Right kidney (tissue), 1 donor: ENCODE data around the gene CC2D1A.
"Not testable (repeated sequence)": the region's sequence is repeated elsewhere in the genome, so short reads cannot be mapped to it uniquely, and the experiment has no call there.

Experiments used
- DNase-seq: peaks from one replicate; pipeline ENCODE4 v3.0.0-alpha.2; 2016

CC2D1A gene

DNA sequence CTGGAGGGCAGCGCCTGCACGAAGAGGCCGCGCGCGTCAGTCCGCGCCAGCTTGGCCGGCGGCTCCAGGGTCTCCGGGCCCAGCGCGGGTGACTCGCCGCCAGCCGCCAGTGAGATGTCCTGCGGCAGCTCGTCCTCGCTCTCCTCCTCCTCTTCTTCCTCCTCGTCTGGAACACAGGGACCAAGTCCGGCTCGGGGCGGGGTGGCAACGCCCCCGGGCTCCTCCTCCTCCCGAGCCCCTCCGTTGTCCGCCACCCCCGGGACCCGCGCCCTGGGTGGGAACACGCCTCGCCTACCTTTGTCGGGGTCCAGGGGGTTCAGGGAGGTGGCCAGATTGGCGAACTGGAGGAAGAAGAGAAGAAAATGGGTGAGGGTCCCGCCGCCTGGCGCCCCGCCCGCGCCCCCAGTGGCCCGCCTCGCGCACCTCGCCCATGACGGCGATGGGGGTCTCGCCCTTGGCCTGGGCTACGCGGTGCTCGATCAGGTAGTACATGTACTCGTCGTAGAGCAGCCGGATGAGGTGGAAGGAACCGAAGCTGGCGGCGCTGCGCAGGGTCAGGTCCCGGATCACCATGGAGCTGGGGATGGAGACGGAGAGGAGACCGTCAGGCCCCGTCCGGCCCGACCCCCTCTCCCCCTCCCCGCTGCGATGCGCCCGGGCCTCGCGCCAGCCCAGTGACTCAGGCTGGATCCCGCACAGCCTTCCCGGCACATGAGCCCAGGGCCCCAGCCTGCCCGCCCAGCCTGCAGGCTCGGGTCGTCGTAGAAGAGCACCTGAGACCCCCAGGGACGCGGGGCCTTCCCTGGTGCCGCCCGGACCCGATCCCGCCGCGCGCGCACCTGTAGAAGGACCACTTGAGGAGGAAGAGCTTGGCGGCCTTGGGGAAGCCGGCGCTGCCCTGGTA is 57.0 kb downstream of the CC2D1A start:
- DNase-seq, result peak; percentile 52

DNA sequence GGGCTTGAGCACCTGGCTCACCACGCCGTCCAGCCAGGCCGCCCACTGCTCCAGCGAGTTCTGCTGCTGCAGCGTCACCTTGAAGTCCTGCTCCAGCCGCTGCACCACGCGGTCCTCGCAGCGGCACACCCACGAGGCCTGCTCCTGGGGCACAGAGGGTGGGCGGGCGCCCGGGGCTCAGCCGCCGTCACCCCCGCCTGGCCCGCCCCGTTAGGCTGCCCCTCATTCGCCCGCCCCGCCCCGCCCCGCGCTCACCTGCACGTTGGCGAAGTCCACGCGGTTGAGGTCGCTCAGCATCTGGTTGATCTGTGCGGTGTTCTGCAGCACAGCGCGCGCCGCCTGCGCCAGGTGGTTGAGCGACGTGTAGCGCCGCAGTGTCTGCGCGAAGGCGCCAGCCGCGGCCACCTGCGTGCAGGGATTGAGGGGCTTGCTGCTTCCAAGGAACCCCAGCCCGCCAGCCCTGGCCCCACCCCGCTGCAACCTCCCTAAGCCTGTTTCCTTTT is 57.7 kb downstream of the CC2D1A start:
- no peak for DNase-seq

DNA sequence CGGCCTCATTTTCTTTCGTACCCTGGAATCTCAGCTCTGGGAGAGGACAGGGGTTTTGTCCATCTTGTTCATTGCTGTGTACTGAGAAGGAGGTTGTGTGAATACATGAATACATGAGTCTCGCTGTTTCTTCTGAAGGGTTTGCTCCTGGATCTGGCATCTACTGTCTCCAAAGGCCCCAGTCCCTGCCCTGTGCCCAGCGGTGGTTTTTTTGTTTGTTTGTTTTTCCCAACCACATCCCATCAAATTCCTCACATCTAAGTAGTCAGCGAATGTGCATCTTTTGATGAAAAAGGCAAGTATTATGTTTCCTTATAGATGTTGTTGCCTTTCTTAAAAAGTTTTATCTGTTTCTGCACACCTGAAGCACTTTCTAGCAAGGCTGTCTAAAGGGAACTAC is 58.8 kb downstream of the CC2D1A start:
- DNase-seq, result no peak

DNA sequence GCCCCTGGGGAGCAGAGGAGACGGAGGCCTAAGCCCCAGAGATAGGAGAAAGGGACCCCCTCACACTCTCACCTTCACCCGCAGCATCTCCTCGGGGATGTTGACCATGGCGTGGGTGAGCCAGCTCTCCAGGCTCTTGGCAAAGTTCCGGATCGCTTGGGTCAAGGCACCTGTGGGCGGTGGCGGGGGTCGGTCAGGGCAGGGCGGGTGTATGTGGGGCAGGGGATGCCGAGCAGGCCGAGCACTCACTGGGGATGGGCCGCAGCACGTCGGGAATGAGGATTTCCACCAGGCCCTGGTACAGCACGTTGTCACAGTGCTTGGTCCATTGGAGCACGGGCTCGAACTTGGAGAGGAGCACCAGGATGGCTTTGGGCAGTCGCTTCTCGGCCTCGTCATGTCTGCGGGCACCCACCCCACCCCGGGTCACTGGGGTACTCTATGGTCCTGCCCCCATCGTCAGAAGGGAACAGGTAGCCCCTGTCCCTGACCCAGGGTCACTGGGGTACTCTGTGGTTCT is 59.4 kb downstream of the CC2D1A start:
- DNase-seq, result no peak

DNA sequence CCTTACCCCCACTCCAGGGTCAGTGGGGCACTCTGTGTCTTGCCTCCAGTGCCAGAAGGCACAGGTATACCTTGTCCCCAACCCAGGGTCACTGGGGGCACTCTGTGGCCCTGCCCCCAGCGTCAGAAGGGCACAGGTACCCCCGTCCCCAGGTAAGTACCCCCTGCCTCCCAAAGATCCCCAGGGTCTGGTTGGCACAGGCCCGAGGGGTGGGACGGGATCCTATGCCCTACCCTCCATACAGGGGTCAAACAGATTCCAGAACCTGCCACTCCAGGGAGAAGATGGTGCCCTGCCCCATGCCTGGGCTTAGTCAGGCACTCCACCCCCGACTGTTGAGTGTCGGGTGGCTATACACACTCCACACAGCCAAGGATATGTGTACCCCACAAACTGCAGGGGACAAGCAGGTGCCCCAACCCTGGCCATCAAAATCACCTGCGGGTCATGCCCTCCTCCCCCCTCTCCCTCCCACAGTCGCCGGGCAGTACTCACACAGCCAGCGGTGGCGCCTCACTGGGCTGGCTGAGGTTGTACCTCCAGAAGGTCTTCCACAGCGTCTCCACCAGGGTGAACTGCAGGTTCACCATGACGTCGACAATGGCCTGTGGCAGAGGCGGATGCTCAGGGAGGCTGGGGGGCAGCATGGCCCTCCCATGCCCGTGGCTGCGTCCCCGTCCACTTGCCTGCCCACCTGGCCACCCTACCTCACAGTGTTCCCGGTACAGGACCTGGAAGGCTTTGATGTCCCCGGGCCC is 60.1 kb downstream of the CC2D1A start:
- DNase-seq, result no peak

DNA sequence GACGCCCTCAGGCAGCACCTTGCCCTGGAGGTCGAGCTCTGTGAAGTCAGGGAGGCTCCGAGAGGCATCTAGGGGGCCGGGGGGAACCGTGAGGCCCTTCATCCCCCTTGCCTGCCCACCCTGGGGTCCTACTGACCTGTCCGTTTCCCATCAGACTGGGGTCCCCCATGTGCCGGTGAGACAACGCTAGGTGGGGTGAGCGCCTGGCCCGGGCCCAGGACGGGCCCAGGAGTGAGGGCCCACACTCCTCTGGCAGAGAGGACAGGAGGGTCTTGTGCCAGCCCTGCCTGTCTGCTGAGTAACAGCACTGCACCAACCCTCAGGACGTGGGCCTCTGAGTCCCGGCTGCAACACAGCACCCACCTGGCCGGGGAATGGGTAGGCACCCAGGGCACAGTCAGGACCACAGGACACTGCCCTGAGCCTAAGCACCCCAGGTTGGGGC is 60.7 kb downstream of the CC2D1A start:
- DNase-seq, result no peak

DNA sequence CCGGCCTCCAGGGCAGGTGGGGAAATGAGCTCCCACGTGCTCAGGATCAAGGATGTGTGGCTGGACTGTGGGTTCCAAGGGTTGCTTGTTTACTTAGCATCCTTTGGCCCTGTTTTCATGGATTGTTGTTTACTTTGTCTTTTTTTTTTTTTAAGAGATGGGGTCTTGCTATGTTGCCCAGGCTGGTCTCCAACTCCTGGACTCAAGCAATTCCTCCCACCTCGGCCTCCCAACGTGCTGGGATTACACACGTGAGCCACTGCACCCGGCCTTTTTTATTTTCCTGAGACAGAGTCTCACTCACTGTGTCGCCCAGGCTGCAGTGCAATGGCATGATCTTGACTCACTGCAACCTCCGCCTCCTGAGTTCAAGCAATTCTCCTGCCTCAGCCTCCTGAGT is 61.2 kb downstream of the CC2D1A start:
- not testable (repeated sequence) for DNase-seq

DNA sequence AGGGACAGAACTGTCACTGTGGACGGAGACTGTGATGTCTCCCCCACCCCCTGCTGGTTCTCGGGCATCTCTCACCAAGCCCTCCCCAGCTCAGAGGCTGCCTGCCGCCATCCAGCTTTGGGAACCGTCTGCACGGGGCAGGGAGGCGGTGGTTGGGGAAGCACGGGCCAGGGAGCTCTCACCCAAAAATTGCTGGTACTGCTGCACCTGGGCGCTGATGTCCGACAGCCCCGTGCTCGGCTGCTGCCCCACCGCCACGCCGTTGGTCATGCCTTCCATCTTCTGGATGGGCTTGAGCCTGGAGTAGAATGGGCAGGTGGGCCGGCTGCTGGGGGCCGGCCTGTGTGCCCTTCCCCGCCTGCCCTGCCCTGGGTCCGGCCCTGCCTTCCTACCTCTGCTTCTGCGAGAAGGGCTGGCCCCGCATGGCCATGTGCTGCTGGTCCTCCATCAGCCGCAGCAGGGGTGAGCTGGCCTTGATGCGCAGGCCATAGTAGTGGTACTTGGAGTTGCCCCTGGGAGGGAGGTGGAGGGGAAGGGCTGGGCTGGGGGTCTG is 62.5 kb downstream of the CC2D1A start:
- DNase-seq, result no peak

DNA sequence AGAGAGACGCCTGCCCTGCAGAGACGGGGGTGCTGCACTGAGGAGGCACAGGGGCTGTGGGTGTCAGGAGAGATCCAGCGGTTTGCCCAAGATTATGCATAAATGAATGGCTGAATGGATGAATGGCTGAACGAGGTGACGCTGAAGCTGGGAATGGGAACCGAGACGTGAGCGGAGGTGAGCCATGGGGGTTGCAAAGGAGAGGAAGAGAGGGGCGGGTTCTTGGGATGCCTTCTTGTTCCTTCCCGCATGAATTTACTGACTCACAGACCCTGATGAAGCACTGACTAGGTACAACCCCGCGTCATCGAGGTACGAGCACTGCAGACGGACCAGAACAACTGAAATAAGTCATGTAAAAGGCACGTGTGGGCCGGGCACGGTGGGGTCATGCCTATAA is 63.0 kb downstream of the CC2D1A start:
- no peak for DNase-seq

DNA sequence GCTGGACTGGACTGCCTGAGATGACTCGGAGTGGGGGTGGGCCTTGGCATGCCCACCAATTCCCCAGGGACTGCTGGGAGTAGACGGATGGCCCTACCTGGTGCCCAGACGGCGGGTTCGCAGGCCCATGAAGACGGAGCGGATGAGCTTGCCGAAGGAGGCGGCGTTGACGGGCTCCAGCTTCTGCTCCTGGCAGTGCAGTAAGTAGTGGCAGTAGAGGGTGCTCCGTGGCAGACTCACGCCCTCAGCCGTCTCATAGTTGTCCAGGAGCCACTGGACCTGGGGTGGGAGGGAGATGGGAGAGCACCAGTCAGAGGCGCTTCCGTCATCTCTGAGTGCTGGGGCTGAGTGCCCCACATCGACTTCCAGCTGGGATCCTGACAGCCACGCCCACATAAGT is 63.9 kb downstream of the CC2D1A start:
- no peak for DNase-seq

DNA sequence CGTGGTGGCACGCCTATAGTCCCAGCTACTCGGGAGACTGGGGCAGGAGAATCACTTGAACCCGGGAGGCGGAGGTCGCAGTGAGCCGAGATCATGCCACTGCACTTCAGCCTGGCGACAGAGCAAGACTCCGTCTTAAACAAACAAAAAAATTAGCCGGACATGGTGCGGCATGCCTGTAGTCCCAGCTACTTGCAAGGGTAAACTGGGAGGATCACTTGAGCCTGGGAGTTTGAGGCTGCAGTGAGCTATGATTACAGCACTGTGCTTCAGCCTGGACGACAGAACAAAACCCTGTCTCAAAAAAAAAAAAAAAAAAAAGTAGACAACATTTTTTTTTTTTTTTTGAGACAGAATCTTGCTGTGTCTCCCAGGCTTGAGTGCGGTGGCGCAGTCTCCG is 65.9 kb downstream of the CC2D1A start:
- DNase-seq, result not testable (repeated sequence)

DNA sequence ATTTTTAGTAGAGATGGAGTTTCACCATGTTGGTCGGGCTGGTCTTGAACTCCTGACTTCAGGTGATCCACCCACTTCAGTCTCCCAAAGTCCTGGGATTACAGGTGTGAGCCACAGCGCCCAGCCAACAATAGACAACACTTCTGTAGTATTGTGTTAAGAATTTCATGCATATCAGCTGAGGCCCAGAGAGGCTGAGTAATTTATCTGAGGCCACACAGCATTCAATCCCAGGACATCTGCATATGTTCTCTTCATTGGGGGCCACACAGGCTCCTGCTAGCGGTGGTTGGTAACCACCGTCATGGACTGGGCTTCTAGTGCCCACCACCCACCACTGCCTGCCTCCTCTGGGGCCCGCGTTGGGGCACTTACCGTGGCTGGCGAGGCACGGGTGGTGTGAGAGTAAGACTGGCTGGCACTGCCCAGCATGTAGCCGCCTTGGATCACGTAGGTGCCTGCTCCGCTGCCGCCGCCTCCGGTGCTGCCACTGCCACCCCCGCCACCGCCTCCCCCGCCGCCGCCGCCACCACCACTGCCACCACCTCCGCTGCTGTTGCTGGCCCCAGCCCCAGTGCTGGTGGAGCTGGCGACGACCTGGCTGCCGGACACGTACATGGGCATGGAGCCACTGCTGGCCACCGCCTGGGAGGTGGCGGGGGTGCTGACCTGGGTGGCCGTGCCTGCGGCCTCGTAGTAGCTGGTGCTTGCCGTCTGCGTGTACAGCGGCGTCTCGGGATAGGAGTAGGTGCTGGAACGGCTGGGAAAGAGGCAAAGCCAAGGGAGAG is 66.6 kb downstream of the CC2D1A start:
- no peak for DNase-seq

DNA sequence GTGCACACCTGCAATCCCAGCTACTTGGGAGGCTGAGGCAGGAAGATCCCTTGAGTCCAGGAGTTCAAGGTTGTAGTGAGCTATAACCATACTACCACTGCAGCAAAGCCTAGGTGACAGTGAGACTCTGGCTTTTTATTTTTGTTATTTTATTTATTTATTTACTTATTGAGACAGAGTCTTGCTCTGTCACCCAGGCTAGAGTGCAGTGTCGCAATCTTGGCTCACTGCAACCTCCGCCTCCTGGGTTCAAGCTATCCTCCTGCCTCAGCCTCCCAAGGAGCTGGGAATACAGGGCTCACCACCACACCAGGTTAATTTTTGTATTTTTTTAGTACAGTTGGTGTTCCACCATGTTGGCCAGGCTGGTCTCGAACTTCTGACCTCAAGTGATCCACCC is 67.5 kb downstream of the CC2D1A start:
- not testable (repeated sequence) for DNase-seq

DNA sequence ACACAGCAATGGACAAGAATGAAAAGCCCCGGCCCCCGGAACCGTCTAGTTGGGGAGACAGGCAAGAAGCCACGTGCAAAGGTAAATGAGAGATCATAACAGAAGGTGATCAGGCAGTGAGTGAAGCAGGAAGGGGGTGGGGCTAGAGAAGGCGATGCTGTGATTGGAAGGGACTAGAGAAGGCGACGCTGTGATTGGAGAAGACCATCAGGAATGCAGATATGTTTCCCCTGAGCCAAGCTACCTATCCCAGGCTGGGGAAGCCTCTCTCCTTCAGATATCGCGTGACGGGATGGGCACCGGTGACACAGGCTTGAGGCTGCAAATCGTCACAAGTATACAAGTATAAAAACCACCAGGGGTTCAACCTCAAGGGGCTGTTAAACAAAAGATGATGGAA is 68.1 kb downstream of the CC2D1A start:
- no peak for DNase-seq

DNA sequence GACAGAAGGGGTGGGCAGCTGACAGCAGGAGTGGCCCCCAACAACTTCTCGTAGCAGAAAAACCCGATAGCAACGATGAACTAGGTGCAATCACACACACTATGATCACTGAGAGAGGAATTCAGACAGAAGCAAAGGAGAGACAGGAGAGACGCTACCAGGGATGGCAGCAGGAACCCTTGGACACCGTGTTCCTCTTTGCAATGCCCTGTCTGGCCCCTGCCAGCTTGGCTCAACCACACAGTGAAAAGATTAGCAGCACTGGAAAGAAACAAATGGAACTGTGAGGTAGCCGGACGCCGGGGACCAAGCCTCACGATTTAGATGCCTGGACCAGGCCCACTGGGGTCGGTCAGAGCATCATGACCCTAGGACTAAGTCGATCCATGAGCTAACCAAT is 69.9 kb downstream of the CC2D1A start:
- no peak for DNase-seq

DNA sequence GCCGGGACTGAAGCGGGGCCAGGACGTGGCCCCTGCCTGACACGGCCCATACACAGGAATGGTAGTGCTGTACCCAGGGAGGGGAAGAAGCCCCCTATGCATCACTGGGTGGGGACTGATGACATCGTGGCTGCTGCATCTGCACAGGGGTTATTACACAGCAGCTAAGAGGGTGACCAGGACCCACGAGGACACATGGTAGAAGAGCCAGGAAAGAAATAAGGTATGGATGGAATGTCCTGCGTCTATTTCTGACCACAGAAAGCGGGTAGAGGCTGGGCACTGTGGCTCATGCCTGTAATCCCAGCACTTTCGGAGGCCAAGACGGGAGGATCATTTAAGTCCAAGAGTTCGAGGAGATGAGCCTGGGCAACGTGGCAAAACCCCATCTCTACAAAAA is 70.4 kb downstream of the CC2D1A start:
- DNase-seq, result no peak

DNA sequence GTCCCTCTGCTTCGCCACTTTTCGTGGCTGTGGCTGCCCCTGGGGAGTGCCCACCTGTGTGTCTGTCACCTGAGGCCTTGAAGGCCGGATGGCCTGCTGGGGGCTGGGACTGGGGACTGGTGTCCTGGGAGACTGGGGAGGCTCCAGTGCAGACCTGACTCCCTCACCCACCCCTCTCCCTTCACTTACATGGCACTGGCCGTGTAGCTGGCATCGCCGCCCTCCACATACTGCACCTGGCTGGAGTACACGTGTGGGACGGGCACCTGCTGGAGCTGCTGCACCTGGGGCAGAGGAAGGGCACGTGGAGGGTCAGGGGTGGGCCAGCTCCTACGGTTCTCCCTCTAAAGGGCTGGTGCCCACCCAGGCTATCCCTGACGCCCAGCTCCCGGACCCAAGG is 71.8 kb downstream of the CC2D1A start:
- no peak for DNase-seq

DNA sequence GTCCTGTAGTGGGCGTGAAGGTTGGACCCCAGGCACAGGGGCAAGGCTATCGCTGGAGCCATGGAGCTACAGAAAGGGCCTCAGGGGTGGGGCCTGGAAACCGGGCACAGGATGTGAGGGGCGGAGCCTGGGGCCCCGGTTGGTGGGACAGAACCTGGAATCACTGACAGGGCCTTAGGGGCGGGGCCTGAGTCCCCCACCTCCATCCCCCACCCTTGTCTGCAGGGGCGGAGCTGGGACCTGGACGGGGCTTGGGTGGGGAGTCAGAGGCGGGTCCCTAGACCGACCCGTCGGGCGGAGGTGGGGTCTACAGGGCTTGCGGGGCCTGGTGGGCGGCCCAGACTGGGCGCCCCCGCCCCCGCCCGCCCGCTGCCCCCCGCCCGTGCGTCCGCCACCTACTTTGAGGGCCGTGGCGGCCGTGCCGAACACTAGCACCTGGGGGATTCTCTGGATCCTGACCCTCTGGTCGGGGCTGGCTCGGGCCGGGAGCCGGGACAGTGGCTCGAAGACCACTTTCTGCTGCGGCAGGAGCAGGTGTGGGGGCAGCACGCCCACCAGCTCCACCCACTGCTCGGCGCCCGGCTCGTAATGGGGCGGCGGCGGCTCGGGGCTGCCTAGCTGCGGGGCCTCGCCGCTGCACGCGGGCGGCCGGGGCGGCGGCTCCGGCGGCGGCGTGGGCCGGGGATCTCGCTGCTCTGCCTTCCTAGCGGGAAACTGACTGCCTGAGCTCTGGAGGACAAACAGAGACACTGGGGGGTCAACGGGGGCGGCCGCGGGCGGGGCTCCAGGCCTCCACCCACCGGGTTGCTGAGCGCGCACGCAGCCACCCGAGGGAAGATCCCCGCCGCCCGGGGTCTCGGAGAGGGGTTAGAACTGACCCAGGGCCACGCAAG is 72.6 kb downstream of the CC2D1A start:
- DNase-seq, result peak; percentile 66

DNA sequence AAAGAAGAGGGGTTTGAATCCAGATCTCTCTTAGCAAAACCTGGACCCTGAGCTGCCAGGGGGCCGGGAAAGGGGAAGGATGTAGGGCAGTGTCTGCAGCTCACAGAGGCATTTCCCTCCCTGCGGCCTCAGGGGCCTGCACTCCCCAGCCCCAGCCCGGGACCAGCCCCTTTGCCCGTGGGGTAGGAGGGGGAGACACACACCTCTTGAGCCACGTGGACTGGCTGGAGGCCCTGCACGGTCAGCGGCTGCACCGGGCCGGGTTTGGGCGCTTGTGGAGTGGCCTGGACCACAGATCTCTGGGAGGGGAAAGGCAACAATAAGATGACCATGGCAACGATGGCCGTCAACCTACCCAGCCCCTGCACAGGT is 73.2 kb downstream of the CC2D1A start:
- peak; percentile 64 for DNase-seq

DNA sequence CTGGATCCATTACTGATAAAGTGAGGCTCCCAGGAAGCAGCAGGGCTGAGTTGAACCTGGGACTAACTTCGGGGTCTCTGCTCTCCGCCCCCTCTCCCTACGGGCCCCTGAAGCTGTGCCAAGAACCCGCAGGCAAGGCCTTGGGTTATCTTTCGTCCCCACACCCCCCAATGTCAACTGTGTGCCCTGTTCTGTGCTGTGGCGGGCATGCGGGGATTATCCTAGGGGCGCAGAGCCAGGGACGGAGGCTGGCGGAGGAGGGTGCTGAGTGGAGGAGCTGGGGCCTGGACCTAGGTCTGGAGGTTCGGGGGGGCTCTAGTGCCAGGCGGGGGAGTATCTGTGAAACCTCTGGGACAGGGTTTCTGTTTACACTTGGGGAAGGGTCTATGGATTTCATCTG is 73.7 kb downstream of the CC2D1A start:
- no peak for DNase-seq

DNA sequence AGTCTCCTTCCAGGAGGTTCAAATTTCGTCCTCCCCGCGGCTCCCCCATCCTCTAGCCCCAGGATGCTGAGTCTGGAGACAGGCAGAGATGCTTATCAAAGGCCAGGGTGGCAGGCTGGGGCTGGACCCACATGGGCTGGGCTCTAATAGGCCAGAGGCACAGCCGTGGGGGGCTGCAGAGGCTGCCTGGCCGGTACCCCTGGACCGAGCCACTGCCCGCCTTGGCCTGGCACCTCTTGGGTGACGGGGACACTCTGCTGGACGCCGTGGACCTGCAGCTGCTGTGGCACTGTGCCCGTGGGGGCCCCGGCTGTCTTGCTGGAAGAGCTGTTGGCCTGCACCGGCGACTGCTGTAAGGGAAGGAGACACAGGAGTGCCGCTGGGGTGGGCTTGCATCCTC is 74.3 kb downstream of the CC2D1A start:
- no peak for DNase-seq
